GM18907 (cell line): ENCODE measurements around the gene HSPB1.
"Not testable (repeated sequence)": the region's sequence is repeated elsewhere in the genome, so short reads cannot be mapped to it uniquely, and the experiment has no call there.

Source experiments
- ATAC-seq: cut with Tn5 transposase; IDR thresholded peaks from one replicate; pipeline ENCODE4 v1.9.1; 2021; ENCODE audit warnings: mild to moderate bottlenecking, moderate library complexity; ENCODE audit not compliant: unreplicated experiment

The HSPB1 gene

DNA sequence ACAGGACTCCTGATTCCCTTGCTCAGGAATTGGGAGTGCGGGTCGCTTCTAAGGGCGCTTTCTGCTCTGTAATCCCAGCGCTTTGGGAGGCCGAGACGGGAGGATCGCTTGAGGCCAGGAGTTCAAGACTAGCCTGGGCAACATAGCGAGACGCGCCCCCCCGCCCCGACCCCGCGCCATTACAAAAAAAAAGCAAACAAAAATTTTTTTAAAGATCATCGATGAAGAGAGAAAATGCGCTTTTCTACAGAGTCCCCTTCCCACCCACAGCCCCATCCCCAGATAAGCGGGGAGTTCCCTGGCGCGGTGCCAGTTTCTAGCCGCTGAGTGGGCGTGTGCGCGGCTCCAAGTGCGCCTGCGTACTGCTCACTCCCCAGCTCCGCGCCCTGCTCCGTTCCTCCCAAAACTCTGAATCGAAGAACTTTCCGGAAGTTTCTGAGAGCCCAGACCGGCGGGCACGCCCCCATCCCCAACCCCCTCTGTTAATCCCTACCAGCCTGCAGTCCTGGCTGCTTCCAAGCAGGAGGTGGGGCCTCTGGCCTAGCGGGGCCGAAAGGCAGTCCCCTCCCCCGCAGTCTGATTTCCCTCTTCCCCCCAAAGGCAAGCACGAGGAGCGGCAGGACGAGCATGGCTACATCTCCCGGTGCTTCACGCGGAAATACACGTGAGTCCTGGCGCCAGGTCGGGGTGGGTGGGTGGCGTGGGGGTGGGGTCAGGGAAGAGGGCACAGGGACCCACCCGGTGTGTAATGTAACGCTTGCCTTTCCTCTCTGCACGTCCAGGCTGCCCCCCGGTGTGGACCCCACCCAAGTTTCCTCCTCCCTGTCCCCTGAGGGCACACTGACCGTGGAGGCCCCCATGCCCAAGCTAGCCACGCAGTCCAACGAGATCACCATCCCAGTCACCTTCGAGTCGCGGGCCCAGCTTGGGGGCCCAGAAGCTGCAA is 1.0 kb downstream of the HSPB1 start:
- peak; percentile 45 for ATAC-seq

DNA sequence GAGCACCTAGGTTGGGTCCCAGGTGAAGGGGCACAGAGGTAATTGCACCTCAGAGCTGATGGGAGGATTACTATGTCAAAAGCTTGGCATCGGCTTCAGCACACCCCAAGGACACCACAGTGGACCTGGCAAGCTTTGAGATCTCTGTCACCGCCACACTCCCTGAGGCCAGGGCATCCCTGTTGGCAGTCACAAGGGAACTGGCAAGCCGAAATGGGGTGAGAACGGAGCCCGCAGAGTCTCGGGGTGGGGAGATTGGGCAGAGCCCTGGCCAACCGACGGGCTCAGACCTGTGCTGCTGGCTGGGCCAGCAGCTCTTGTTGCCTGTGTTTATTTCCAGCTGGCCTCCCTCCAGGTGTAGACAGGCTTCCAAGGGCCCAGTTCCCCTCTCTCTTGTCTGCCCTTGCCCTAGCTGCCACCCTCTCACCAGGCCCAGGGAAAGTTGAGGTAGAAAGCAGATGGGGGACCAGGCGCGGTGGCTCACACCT is 2.5 kb downstream of the HSPB1 start:
- ATAC-seq = no peak

GRCh38 chr7:76308874-76309273 is 6.4 kb downstream of the HSPB1 start:
- ATAC-seq = not testable (repeated sequence)

- ATAC-seq = not testable (repeated sequence)
Observed at GRCh38 chr7:76309341-76310101, 7.0 kb downstream of the HSPB1 start.

DNA sequence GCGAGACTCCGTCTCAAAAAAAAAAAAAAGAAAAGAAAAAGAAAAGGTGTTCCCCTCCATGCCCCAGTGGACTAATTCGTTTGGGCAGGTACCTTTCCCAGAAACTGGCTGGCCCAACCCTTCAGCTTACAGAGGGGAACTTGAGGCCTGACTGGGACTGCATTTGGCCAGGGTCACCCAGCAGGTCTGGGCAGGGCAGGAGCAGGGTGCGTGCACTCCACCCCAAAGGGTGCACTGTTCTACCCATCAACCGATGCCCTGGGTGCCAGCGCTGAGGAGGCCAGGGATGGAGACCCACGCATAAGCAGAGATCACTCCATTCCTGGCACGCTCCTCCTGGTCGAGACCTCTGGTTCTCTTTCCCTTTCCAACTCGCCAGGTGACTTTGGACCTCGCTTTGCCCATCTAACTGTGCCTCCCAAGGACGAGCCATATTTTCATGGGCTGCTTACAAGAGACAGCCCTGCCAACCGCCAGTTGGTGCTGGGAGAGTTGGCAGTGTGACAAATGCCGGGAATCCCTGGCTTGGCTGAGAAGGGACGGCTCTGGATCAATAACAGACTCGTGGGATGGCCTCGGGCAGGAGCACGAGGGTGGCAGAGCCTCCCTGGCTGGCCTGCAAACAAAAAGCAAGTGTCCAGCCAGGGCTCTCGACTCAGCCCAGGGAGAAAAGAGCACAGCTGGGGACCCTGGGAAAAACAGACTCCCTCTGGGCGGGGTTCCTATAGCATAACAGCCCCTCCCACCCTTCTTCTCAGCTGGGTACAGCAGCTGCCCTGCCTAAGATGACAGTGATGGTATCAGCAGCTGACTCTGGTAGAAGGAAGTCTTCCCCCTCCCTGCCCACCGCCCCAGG is 7.9 kb downstream of the HSPB1 start:
- ATAC-seq = no peak

DNA sequence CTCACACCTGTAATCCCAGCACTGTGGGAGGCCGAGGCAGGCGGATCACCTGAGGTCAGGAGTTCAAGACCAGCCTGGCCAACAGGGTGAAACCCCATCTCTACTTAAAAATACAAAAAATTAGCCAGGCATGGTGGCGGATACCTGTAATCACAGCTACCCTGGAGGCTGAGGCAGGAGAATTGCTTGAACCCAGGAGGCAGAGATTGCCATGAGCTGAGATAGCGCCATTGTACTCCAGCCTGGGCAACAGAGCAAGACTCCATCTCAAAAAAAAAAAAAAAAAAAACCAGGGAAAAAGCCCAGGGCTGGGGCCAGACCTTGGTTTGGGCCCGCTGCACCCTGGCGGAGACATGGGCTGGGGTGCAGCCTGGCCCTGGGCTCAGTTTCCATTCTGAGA is 9.4 kb downstream of the HSPB1 start:
- ATAC-seq = not testable (repeated sequence)

- peak; percentile 47 for ATAC-seq
Observed at GRCh38 chr7:76314042-76314721, 11.7 kb downstream of the HSPB1 start.

GRCh38 chr7:76314740-76315139 is 12.3 kb downstream of the HSPB1 start:
- ATAC-seq = not testable (repeated sequence)

DNA sequence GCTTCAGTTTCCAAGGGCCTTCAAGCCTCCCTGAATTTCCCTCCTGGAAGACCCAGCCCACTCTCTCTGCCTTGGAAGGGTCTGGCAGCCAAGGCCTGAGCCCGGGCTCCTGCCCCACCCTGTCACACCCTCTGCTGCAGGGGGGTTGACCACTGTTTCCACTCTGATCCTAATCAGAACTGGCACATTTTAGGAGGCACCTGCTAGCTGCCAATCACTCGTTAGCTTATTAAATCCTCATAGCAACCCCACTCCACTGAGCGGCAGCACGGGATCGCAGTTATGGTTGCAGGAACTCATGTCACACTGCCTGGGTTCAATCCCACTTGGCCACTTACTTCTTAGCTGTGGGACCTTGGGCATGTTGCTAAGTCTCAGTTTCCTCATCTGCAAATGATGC is 12.9 kb downstream of the HSPB1 start:
- ATAC-seq = no peak

GRCh38 chr7:76316984-76317781 is 14.7 kb downstream of the HSPB1 start:
- ATAC-seq = no peak

GRCh38 chr7:76317782-76318487 is 15.5 kb downstream of the HSPB1 start:
- ATAC-seq = peak; percentile 91

- ATAC-seq = peak; percentile 57
Observed at GRCh38 chr7:76318488-76319353, 16.2 kb downstream of the HSPB1 start.

DNA sequence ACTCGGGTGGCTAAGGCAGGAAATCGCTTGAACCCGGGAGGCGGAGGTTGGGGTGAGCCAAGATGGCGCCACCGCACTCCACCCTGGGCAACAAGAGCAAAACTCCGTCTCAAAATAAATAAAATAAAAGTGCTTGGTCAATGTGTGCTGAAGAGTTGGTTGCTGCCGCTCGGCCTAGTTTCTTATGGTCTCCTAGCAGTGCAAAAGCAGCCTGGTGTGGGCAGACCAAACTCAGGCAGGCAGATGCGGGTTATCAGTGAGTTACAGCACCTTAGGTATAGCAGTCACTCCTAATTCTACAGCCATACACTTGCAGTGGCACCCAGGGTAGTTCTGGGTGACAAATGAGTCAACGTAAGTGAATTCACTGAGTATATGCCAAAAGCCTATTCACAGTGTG is 22.6 kb downstream of the HSPB1 start:
- ATAC-seq = no peak

DNA sequence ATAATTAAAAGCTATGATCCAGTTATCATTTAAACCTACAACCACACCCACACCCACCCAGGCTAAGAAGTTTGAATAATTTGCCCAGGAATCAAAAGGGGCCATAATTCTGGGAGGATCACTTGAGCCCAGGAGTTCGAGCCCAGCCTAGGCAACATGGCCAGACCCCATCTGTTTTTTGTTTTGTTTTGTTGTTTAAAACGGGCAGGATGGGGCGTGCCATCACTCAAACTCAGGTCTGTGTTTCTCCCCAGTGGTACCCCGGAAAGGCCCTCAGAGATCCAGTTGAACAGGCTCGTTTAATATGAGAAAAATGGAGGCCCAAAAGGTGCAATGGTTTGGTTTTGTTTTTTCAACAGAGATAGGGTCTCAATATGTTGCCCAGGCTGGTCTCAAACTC is 23.3 kb downstream of the HSPB1 start:
- ATAC-seq = no peak

- ATAC-seq = no peak
Observed at GRCh38 chr7:76326646-76327233, 24.3 kb downstream of the HSPB1 start.

DNA sequence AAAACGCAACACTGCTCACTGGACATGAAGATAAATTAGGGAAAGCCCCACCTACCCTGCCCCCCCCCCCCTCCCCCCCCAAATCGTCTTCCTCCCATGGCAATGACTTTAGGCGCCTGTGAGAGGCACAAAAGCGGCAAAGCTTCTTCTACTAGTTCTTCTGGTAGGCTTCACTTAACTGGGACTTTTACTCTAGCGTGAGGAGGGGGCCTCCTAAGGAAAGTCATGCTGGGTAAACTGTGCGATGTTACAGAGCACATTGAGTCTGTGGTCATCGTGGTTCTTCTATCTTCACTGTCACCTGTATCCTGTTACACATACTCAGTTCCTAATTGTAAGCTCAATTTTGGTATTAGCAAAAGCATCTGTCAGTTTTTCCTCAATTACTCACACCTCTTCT is 25.1 kb downstream of the HSPB1 start:
- no peak for ATAC-seq

DNA sequence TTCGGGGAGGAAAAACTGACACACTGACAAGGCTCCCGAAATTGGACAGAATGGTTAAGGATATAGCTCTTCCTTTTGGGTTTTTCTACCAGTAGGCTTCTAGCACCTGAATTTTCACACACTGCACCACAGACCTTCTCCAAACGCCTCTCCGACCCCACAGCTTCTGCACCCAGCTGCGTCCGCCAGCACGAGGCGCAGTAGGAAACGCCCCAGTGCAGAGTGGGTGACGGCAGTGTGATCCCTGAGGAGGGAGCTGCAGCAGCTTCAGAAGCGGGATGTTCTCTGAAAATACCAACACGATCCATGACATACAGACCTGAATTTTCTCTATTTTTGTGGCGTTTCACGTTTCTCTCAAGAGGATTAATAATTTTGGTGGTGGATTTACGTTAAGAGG is 25.9 kb downstream of the HSPB1 start:
- ATAC-seq = no peak

DNA sequence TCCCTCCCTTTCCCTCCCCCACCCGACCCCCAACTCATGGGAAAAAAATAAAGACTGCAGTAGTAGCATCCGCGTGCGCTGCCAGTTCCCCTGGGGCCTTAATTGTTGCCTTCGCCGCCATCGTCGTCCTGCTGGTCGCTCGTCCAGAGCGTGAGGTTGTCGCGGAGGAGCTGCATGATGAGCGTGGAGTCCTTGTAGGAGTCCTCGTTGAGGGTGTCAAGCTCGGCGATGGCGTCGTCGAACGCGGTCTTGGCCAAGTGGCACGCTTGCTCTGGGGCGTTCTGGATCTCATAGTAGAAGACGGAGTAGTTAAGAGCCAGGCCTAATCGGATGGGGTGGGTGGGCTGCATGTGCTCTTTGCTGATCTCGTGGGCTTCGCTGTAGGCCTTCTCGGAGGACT is 27.0 kb downstream of the HSPB1 start:
- ATAC-seq = no peak
